Measurements from ENCODE around the gene H2AZ2.

H2AZ2 gene
- long read RNA-seq, transcript H2AFV-202 (5 exons, 752 nt): major isoform, 13 of 32 reads
- long read RNA-seq, partial matches to known transcripts: 13 of 32 reads
- long read RNA-seq, other reads (novel, unspliced or antisense): 2 of 32 reads

DNA sequence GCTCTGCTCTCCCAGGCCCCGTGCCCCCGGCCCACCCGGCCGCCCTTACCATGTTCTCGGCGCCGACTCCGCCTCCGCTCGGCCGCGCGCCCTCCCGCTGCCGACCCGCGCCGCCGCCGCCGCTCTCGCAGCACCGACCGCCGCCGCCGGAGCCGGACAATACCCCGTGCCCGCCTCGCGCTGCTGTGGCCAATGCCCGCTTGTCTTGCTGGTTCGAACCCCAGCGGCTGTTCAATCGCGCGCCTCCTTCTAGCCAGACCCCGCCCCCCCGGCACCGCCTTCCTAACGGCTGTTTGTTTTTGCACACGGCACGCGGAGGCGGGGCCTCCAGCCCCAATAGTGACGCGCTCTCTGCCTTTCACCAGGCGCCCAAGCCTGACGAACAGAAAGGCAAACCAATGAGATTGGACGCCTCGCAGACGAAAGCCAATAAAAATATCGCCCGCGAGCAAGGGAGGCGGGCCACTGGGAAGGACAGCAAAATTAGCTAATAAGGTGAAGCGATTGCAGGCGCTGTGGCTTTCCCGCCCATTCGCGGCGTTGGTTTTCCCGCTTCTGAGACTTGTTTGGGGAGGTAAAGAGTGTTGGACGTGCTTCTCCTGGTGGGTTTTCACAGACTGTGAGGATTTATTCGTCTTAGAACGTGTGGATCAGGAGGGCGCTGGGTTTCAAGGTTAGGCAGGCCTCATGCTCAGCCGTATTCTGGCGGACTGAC is at the start of gene H2AZ2:
TSS of gene H2AZ2 (minus strand) at position 168 of the 715 bp plus-strand sequence. CDS start at position 52, 116 bp downstream.
- Histone ChIP-seq H3K27ac (replicated peaks) (peak within 1 kb of the TSS; percentile 98), H3K27me3 (ENCODE audit: insufficient read depth, poor library complexity, severe bottlenecking) (no peaks in the 10 kb centered on the region)
- peak; percentile 99 to 100 for DNase-seq (ENCODE audit: low read depth in 1 of 2, low spot score in 1 of 2)

DNA sequence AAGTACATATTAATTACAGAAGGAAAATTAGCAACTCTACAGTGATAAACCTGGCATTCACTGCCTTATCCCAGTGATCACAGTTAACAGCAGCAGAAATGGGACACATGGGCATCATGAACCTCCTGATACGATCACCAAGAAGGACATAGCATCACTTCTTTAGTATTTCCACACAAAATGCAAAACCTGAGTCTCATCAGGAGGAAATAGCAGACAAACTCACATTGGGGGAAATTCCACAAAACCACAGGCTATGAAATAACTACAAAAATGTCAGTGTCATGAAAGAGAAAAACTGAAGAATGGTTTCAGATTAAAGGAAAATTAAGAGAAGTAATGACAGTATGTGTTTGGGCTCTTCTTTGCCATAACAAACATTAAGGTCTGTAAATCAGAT is 49.4 kb upstream of the H2AZ2 start:
- TF ChIP-seq, protein P1, sequence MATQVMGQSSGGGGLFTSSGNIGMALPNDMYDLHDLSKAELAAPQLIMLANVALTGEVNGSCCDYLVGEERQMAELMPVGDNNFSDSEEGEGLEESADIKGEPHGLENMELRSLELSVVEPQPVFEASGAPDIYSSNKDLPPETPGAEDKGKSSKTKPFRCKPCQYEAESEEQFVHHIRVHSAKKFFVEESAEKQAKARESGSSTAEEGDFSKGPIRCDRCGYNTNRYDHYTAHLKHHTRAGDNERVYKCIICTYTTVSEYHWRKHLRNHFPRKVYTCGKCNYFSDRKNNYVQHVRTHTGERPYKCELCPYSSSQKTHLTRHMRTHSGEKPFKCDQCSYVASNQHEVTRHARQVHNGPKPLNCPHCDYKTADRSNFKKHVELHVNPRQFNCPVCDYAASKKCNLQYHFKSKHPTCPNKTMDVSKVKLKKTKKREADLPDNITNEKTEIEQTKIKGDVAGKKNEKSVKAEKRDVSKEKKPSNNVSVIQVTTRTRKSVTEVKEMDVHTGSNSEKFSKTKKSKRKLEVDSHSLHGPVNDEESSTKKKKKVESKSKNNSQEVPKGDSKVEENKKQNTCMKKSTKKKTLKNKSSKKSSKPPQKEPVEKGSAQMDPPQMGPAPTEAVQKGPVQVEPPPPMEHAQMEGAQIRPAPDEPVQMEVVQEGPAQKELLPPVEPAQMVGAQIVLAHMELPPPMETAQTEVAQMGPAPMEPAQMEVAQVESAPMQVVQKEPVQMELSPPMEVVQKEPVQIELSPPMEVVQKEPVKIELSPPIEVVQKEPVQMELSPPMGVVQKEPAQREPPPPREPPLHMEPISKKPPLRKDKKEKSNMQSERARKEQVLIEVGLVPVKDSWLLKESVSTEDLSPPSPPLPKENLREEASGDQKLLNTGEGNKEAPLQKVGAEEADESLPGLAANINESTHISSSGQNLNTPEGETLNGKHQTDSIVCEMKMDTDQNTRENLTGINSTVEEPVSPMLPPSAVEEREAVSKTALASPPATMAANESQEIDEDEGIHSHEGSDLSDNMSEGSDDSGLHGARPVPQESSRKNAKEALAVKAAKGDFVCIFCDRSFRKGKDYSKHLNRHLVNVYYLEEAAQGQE (IDR thresholded peaks at IDR 0.05; ENCODE audit: insufficient replicate concordance, low read depth): no peak
- Histone ChIP-seq H3K27me3 (ENCODE audit: insufficient read depth, poor library complexity, severe bottlenecking) (no peaks in the 10 kb centered on the region), H3K4me3 (replicated peaks; ENCODE audit: insufficient read depth, low read length) (no peak overlapping the region), H3K27ac (replicated peaks) (no peak overlapping the region)
- no peak for DNase-seq (ENCODE audit: low read depth in 1 of 2, low spot score in 1 of 2)

More for the DNA sequence above, at the start of gene H2AZ2:
- TF ChIP-seq, protein P1 (IDR thresholded peaks at IDR 0.05; ENCODE audit: insufficient replicate concordance, low read depth): peak; percentile 38
- TF ChIP-seq SPI1 (IDR thresholded peaks at IDR 0.05; ENCODE audit: borderline replicate concordance, low read depth) (no peak), POLR2AphosphoS5 (IDR thresholded peaks at IDR 0.05; ENCODE audit: low read depth) (peak; percentile 89), GABPA (IDR thresholded peaks at IDR 0.05; ENCODE audit: low read depth) (no peak)
- H3K4me3 ChIP-seq (replicated peaks; ENCODE audit: insufficient read depth, low read length): peak within 1 kb of the TSS; percentile 44

DNA sequence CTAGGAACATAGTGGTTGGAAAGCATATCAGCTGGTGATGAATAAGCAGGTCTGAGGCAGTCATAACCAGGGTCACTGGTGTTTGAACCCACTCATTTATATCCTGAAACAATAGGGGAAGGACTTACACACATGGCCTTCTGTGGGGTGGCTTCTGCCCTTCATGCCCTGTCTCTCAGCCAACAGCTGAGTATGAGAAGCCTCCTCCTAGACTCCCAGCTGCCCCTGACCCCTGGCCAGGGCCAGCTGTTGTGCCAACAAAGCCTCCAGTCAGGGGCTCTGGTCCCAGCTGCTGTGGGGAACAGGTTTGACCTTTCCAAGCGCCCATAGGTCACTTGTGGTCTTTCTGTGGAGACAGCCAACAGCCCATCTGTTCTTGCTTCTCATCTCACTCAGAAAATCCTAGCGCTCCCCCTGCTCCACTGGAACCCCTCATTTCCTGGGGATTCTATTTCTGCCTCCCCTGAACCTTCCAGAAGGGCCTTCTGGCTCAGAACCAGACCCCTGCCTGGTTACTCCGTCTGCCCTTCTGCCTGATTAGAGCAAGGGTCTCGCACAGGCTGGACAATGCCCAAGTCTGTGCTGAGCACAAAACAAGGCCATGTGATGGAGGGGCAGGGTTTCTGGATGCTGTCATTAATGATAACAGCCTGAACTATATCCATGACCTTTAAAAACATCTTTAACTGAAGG is 47.1 kb upstream of the H2AZ2 start:
- no peak for DNase-seq (ENCODE audit: low read depth in 1 of 2, low spot score in 1 of 2)
- H3K4me3 ChIP-seq (replicated peaks; ENCODE audit: insufficient read depth, low read length): no peak overlapping the region
- H3K27ac ChIP-seq (replicated peaks): no peak overlapping the region
- TF ChIP-seq, protein P1 (IDR thresholded peaks at IDR 0.05; ENCODE audit: insufficient replicate concordance, low read depth): no peak
- no peak for TF ChIP-seq SPI1 (IDR thresholded peaks at IDR 0.05; ENCODE audit: borderline replicate concordance, low read depth)
- H3K27me3 ChIP-seq (ENCODE audit: insufficient read depth, poor library complexity, severe bottlenecking): no peaks in the 10 kb centered on the region

DNA sequence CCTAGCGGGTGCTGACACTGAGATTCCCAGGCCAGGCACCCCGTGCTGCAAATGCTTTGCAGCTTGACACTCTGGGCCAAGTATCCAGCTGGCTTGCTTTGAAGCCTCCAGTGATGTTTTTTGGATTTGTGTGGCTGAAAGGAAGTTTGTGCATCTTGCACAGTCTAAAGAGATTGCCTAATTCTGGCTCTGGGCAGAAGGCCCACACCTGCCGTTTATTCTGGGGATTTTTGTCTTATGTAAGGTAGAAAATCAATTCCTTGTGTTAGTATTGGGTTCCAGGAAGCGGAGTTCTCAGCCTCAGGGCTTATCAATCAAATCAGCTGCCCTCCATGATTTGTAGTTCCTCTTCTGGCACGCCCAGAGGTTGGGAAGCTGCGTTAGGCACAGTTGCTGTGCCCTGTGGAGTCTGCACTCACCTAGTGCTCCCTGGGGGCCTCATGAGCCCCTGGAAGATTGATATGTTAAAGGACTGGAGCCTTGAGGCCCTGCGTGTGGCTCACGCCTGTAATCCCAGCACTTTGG is 45.9 kb upstream of the H2AZ2 start:
- Histone ChIP-seq H3K27me3 (ENCODE audit: insufficient read depth, poor library complexity, severe bottlenecking) (no peaks in the 10 kb centered on the region), H3K4me3 (replicated peaks; ENCODE audit: insufficient read depth, low read length) (no peak overlapping the region), H3K27ac (replicated peaks) (no peak overlapping the region)
- no peak for DNase-seq (ENCODE audit: low read depth in 1 of 2, low spot score in 1 of 2)
- TF ChIP-seq, protein P2, sequence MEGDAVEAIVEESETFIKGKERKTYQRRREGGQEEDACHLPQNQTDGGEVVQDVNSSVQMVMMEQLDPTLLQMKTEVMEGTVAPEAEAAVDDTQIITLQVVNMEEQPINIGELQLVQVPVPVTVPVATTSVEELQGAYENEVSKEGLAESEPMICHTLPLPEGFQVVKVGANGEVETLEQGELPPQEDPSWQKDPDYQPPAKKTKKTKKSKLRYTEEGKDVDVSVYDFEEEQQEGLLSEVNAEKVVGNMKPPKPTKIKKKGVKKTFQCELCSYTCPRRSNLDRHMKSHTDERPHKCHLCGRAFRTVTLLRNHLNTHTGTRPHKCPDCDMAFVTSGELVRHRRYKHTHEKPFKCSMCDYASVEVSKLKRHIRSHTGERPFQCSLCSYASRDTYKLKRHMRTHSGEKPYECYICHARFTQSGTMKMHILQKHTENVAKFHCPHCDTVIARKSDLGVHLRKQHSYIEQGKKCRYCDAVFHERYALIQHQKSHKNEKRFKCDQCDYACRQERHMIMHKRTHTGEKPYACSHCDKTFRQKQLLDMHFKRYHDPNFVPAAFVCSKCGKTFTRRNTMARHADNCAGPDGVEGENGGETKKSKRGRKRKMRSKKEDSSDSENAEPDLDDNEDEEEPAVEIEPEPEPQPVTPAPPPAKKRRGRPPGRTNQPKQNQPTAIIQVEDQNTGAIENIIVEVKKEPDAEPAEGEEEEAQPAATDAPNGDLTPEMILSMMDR (IDR thresholded peaks at IDR 0.05; ENCODE audit: insufficient read depth, low read length): no peak
- TF ChIP-seq, protein P1 (IDR thresholded peaks at IDR 0.05; ENCODE audit: insufficient replicate concordance, low read depth): no peak
- TF ChIP-seq POLR2AphosphoS5 (IDR thresholded peaks at IDR 0.05; ENCODE audit: low read depth): no peak
- no peak for TF ChIP-seq SPI1 (IDR thresholded peaks at IDR 0.05; ENCODE audit: borderline replicate concordance, low read depth)
- no peak for TF ChIP-seq GABPA (IDR thresholded peaks at IDR 0.05; ENCODE audit: low read depth)

Measured in HL-60 (cell line).